Activated naive CD8-positive, alpha-beta T cell treated with anti-CD3 and anti-CD28 coated beads, Interleukin-2, amount 10 ng/mL, durations not matched to agents 7 days and 5 days (primary cell): ENCODE data around the gene LRBA. TPM values are rescaled to one million over a fixed set of nuclear protein-coding genes. Genes with fewer than 3 reads are reported as not detected.

Source experiments
- ATAC-seq: fragments of 150-1000 bp; cut with Tn5 transposase; one replicate; pipeline ENCODE4 v1.10.0; 2021; ENCODE audit warnings: low read depth, moderate library complexity
- POLR2A ChIA-PET: fragments of 350-600 bp; sonication (Branson Sonifier 250); formaldehyde crosslinking; loops from one replicate; lab custom pipeline; 2021; ENCODE audit warnings: antibody characterized with exemption; lab: Charles Lee
- DNase-seq: peaks from one replicate; pipeline ENCODE4 v3.0.0; 2021
- H3K27ac Mint-ChIP-seq: one replicate; pipeline ENCODE4 v1.8.0; 2022; ENCODE audit warnings: mild to moderate bottlenecking, mixed read lengths
- H3K27me3 Mint-ChIP-seq: one replicate; pipeline ENCODE4 v1.8.0; 2022; ENCODE audit warnings: mild to moderate bottlenecking, moderate library complexity, mixed read lengths
- H3K36me3 Mint-ChIP-seq: one replicate; pipeline ENCODE4 v1.8.0; 2021; ENCODE audit warnings: mild to moderate bottlenecking, mixed read lengths
- H3K4me1 Mint-ChIP-seq: one replicate; pipeline ENCODE4 v1.8.0; 2021; ENCODE audit warnings: mixed read lengths
- H3K4me3 Mint-ChIP-seq: one replicate; pipeline ENCODE4 v1.8.0; 2022; ENCODE audit warnings: mild to moderate bottlenecking, moderate library complexity, mixed read lengths
- H3K9me3 Mint-ChIP-seq: one replicate; pipeline ENCODE4 v1.8.0; 2021; ENCODE audit warnings: mixed read lengths
- total RNA-seq, 2 experiments: library from RNA; stranded (reverse); gene quantifications; one replicate each; pipeline ENCODE4 v1.2.3, GENCODE V29; 2021

Gene LRBA
- total RNA-seq, 2 experiments from 2014 or later, result 47.9 to 50.6 TPM

DNA sequence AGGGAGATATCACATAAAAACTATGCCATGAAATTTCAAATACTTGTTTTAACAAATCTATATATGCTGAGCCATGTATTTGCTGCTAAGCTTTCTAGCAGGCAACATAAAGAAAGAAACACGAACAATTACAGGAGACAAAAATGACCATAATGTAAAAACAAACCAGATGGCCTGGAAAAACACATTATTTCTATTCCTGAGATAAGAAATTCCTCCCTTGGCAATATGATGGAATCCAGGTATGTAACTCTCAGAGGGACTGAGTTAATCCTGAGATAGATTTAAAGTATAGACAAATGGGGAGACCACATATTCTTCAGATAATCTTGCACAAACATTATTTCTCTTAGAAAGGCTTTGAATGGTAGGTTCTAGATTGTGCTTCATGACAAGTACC, 657.3 kb downstream of the LRBA start:
- no peak for ATAC-seq

DNA sequence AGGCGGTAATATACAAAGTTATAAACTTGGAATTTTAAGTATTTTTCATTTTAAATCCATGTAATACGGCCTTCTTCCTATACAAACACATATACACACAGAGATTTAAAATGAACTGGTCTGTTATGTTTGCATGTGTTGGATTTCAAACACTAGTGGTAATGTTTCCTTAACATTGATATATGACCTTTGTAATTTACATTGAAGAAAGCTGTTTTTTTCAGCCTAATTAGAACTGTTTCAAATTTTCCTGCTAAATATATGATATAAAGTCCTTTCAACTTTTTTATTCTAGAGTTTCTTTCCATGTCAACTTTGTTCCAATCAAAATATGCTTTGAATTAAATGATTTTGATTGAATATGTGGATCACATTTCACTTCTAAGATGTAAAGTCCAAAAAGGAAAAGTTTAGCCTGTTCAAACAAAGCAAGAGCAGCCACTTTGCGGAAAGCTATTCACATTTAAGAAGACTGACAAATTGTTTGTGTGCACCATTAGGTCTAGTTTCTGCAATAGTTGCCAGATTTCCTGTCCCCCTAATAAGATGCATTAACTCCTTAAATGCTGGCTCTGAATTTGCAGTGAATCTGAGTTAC, 659.1 kb downstream of the LRBA start:
- H3K36me3 Mint-ChIP-seq, result no peaks in the 10 kb centered on the region
- no peak overlapping the region for H3K27ac Mint-ChIP-seq
- POLR2A ChIA-PET, result no interaction called here
- H3K9me3 Mint-ChIP-seq, result no peaks in the 10 kb centered on the region
- H3K4me3 Mint-ChIP-seq, result no peak overlapping the region
- H3K4me1 Mint-ChIP-seq, result no peaks in the 10 kb centered on the region
- ATAC-seq (no peak), DNase-seq (no peak)
- H3K27me3 Mint-ChIP-seq, result no peaks in the 10 kb centered on the region

More for the DNA sequence above, 657.3 kb downstream of the LRBA start:
- Mint-ChIP-seq H3K9me3 (no peaks in the 10 kb centered on the region), H3K27me3 (no peaks in the 10 kb centered on the region), H3K4me3 (no peak overlapping the region), H3K27ac (no peak overlapping the region), H3K4me1 (no peaks in the 10 kb centered on the region), H3K36me3 (no peaks in the 10 kb centered on the region)
- POLR2A ChIA-PET, result no interaction called here
- no peak for DNase-seq

- POLR2A ChIA-PET, result no interaction called here
- ATAC-seq (no peak), DNase-seq (no peak)
- no peaks in the 10 kb centered on the region for H3K9me3 Mint-ChIP-seq
- H3K4me3 Mint-ChIP-seq, result no peak overlapping the region
- H3K27ac Mint-ChIP-seq, result no peak overlapping the region
- no peaks in the 10 kb centered on the region for H3K4me1 Mint-ChIP-seq
- H3K36me3 Mint-ChIP-seq, result no peaks in the 10 kb centered on the region
- H3K27me3 Mint-ChIP-seq, result no peaks in the 10 kb centered on the region
These were observed 659.7 kb downstream of the LRBA start for GRCh38 chr4:150355418-150355817.

GRCh38 chr4:150354214-150354796, 660.8 kb downstream of the LRBA start:
- no peak for ATAC-seq
- Mint-ChIP-seq H3K27me3 (no peaks in the 10 kb centered on the region), H3K4me3 (no peak overlapping the region), H3K27ac (no peak overlapping the region), H3K36me3 (no peaks in the 10 kb centered on the region), H3K4me1 (no peaks in the 10 kb centered on the region), H3K9me3 (no peaks in the 10 kb centered on the region)
- no peak for DNase-seq
- POLR2A ChIA-PET, result no interaction called here

DNA sequence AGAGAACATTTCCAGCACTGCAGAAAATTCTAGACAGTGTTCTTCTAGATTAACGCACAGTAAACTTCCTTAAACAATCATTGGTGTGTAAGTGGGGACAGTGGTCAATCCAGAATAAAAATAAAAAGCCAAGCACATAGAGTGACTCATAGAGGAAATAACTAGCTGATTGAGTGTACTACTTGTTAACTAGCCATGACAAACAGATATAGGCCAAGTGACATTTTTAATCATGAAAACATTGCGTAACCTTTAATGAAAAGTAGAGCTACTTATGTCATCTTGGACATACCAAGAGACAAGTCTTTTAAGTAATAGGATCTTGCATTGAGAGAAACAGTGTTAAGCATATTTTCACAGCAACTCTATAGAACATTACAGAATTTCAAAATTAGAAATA, 667.0 kb downstream of the LRBA start:
- Mint-ChIP-seq H3K4me3 (no peak overlapping the region), H3K9me3 (no peaks in the 10 kb centered on the region), H3K27ac (no peak overlapping the region), H3K27me3 (no peaks in the 10 kb centered on the region), H3K36me3 (peaks cover 7% of the 10 kb centered on the region), H3K4me1 (peaks cover 2% of the 10 kb centered on the region)
- POLR2A ChIA-PET, result no interaction called here
- no peak for ATAC-seq
- DNase-seq, result no peak

DNA sequence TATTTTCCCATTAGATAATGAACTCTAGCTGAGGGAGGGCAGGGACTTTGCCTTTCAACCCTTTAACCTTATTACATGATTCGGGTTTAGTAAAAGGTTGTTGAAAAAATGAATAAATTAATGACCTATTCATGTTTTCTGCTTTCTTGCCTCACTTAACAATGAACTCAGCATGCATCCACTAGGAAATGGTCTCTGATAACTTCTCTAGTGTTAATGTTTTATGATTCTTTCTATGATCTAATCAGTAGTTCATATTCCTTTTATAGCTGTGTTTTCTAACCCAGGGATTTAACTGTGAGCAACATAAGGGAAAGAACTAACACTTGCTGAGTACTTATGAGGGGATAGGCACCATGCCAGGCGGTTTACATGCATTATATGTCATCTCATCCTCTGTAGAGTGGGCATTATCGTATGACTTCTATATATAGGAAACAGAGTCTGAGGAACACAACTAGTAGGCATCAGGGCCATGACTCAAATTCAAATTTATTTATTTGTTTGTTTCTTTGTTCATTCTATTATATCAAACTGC, 669.8 kb downstream of the LRBA start:
- Mint-ChIP-seq H3K4me1 (peaks cover 2% of the 10 kb centered on the region), H3K27me3 (no peaks in the 10 kb centered on the region)
- POLR2A ChIA-PET, result no interaction called here

DNA sequence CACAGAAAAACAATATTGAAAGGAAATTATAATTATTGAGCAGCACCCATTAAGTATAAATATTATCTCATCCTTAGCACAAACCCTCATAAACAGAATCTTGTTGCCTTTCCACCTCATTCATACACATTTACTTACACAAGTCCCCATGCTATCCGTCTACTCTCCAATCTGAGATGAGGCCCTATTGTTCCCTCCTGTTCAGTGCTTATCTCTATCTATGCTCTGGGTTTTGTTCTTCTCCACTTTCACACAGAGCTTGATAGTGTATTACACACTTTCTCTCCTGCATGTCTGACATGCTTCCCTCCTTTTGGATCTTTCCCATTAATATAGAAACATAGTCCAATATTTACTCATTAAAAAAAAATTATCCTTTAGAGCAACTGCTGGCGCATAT, 671.3 kb downstream of the LRBA start:
- Mint-ChIP-seq H3K36me3 (peaks cover 14% of the 10 kb centered on the region), H3K27ac (no peak overlapping the region), H3K4me3 (no peak overlapping the region), H3K27me3 (no peaks in the 10 kb centered on the region), H3K9me3 (no peaks in the 10 kb centered on the region), H3K4me1 (peaks cover 2% of the 10 kb centered on the region)
- ATAC-seq (no peak), DNase-seq (no peak)
- POLR2A ChIA-PET, result no interaction called here

More for the DNA sequence above, 669.8 kb downstream of the LRBA start:
- H3K36me3 Mint-ChIP-seq, result peaks cover 14% of the 10 kb centered on the region
- H3K4me3 Mint-ChIP-seq, result no peak overlapping the region
- DNase-seq, result no peak
- no peak overlapping the region for H3K27ac Mint-ChIP-seq
- no peak for ATAC-seq
- no peaks in the 10 kb centered on the region for H3K9me3 Mint-ChIP-seq

DNA sequence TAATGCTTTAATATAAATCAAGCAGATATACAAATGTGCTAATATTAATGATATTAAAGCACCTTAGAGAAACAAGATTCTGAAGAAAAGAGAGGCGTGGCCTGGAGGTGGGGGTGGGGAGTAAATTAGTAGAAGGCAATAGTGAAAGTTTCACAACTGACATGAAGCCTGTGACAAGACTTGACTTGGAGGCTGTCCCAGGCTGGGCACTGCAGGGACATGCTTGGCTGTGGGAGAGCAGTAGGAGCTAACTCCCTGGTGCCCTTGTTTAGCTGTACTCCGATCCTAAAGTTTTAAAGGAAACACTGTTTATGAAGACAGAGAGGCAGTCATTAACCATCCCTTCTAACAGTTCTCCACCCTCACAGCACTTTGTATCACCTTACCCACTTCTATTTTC, 672.1 kb downstream of the LRBA start:
- Mint-ChIP-seq H3K27ac (no peak overlapping the region), H3K27me3 (no peaks in the 10 kb centered on the region), H3K9me3 (no peaks in the 10 kb centered on the region), H3K4me1 (peaks cover under 1% of the 10 kb centered on the region), H3K4me3 (no peak overlapping the region), H3K36me3 (peaks cover 14% of the 10 kb centered on the region)
- ATAC-seq, result no peak
- no peak for DNase-seq
- POLR2A ChIA-PET, result no interaction called here

- Mint-ChIP-seq H3K27ac (no peak overlapping the region), H3K36me3 (peaks cover 6% of the 10 kb centered on the region), H3K4me1 (no peaks in the 10 kb centered on the region), H3K4me3 (no peak overlapping the region), H3K27me3 (no peaks in the 10 kb centered on the region), H3K9me3 (no peaks in the 10 kb centered on the region)
- POLR2A ChIA-PET, result no interaction called here
- ATAC-seq (no peak), DNase-seq (no peak)
These were observed 677.4 kb downstream of the LRBA start for GRCh38 chr4:150337734-150338133.

GRCh38 chr4:150336676-150337412, 678.2 kb downstream of the LRBA start:
- H3K4me3 Mint-ChIP-seq, result no peak overlapping the region
- no peaks in the 10 kb centered on the region for H3K27me3 Mint-ChIP-seq
- no peak for DNase-seq
- H3K9me3 Mint-ChIP-seq, result no peaks in the 10 kb centered on the region
- no peaks in the 10 kb centered on the region for H3K4me1 Mint-ChIP-seq
- no peak overlapping the region for H3K27ac Mint-ChIP-seq
- POLR2A ChIA-PET, result no interaction called here
- ATAC-seq, result no peak
- peaks cover 6% of the 10 kb centered on the region for H3K36me3 Mint-ChIP-seq

DNA sequence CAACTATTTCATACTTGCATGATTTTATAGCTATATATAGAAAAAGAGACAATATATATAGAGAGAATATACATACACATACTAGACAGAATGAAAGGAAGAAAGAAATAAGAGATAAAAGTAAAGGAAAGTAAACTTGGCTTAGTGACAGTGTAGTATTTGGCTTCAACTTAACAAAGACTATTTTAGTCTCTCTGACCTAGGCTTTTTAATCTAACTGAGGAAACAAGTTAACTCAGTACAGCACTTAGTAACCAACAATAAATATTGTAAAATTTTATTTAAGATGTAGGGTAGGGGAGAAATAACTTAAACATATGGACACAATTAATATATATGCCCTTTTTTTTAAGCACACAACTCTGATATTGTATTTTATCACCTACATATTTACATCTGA, 682.1 kb downstream of the LRBA start:
- POLR2A ChIA-PET, result no interaction called here
- Mint-ChIP-seq H3K27ac (no peak overlapping the region), H3K4me3 (no peak overlapping the region), H3K27me3 (no peaks in the 10 kb centered on the region), H3K4me1 (no peaks in the 10 kb centered on the region), H3K36me3 (no peaks in the 10 kb centered on the region), H3K9me3 (no peaks in the 10 kb centered on the region)
- no peak for ATAC-seq
- no peak for DNase-seq

DNA sequence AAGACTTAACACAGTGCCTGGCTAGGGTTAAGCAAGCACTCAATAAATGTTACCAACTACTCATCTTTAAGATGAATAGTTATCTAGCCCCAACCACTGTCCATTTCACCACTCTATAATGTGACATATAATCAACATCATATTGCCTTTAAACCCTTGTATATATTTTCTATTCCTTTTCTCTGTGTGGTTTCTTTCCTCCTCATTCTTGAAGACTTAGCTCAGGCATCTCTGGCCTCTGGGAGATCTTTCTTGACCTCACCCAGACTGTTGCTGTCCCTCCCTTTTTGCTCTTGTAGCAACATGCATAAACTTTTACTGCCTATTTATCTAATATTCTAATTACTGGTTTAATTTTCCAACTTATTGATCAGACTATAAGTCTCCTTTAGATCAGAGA, 683.0 kb downstream of the LRBA start:
- no peaks in the 10 kb centered on the region for H3K9me3 Mint-ChIP-seq
- ATAC-seq, result no peak
- DNase-seq, result no peak
- no peak overlapping the region for H3K4me3 Mint-ChIP-seq
- no peak overlapping the region for H3K27ac Mint-ChIP-seq
- POLR2A ChIA-PET, result no interaction called here
- H3K4me1 Mint-ChIP-seq, result no peaks in the 10 kb centered on the region
- no peaks in the 10 kb centered on the region for H3K27me3 Mint-ChIP-seq
- H3K36me3 Mint-ChIP-seq, result no peaks in the 10 kb centered on the region

- Mint-ChIP-seq H3K9me3 (no peaks in the 10 kb centered on the region), H3K27ac (no peak overlapping the region), H3K4me1 (no peaks in the 10 kb centered on the region), H3K4me3 (no peak overlapping the region), H3K36me3 (peaks cover 4% of the 10 kb centered on the region), H3K27me3 (no peaks in the 10 kb centered on the region)
- DNase-seq (no peak), ATAC-seq (no peak)
- POLR2A ChIA-PET, result no interaction called here
These were observed 685.7 kb downstream of the LRBA start for GRCh38 chr4:150329373-150329772.

DNA sequence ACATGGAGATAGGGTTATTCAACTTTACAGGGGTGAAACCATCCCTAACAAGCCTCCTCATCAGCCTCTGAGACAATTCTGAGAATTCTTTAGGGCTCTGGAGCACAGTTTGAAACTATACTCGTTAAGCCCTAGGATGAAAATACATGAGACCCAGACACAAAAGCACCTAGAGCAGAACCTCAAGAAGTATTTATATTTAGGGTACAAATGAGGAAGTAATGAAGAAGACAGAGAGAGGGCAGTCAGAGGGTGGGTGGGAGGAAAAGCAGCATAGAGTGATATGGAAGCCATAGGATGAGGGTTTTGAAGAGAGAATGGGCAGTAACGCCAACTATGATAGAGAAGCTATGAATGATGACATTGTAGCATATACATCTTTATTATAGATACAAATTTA, 686.6 kb downstream of the LRBA start:
- Mint-ChIP-seq H3K9me3 (no peaks in the 10 kb centered on the region), H3K36me3 (peaks cover 6% of the 10 kb centered on the region), H3K4me3 (no peak overlapping the region), H3K27ac (no peak overlapping the region), H3K4me1 (no peaks in the 10 kb centered on the region), H3K27me3 (no peaks in the 10 kb centered on the region)
- ATAC-seq, result no peak
- POLR2A ChIA-PET, result no interaction called here
- no peak for DNase-seq
